WTC11 (cell line): ENCODE measurements around the gene KCNK15. TPM values are rescaled to one million over a fixed set of nuclear protein-coding genes. Genes with fewer than 3 reads are reported as not detected.
A peak's percentile ranks its signal among the peaks of the same experiment; 100 is the strongest.

Experiments
- ATAC-seq: fragments of 200-7000 bp; cut with Tn5 transposase; 2 replicates; pipeline ENCODE4 v1.10.0; 2021; ENCODE audit warnings: mild to moderate bottlenecking, moderate library complexity
- CTCF ChIA-PET: fragments of 300-600 bp; sonication (Branson Sonifier 250); formaldehyde crosslinking; loops from one replicate; lab custom pipeline; 2021; ENCODE audit warnings: antibody characterized with exemption; lab: Charles Lee
- POLR2A ChIA-PET: fragments of 350-600 bp; sonication (Branson Sonifier 250); formaldehyde crosslinking; loops from one replicate; lab custom pipeline; 2021; ENCODE audit warnings: antibody characterized with exemption; lab: Charles Lee
- DNase-seq: peaks from one replicate; pipeline ENCODE4 v3.0.0; 2021; ENCODE audit warnings: low spot score
- H3K27ac Mint-ChIP-seq: 2 replicates; pipeline ENCODE4 v1.8.0; 2021; ENCODE audit warnings: mixed read lengths
- H3K27me3 Mint-ChIP-seq: 2 replicates; pipeline ENCODE4 v1.8.0; 2021; ENCODE audit warnings: low read depth, mild to moderate bottlenecking, moderate library complexity, mixed read lengths
- H3K36me3 Mint-ChIP-seq: 2 replicates; pipeline ENCODE4 v1.8.0; 2021; ENCODE audit warnings: mixed read lengths
- H3K4me1 Mint-ChIP-seq: 2 replicates; pipeline ENCODE4 v1.8.0; 2022; ENCODE audit warnings: mixed read lengths
- H3K4me3 Mint-ChIP-seq: 2 replicates; pipeline ENCODE4 v1.8.0; 2021; ENCODE audit warnings: mild to moderate bottlenecking, moderate library complexity, mixed read lengths
- H3K9me3 Mint-ChIP-seq: 2 replicates; pipeline ENCODE4 v1.8.0; 2021; ENCODE audit warnings: mixed read lengths
- ARID4B ChIP-seq: sonication (generic); formaldehyde crosslinking; IDR thresholded peaks from 2 replicates; pipeline ENCODE4 v1.8.0; 2023; ENCODE audit warnings: missing genetic modification reagents, mild to moderate bottlenecking, borderline replicate concordance
- ATF1 ChIP-seq: sonication (generic); formaldehyde crosslinking; IDR thresholded peaks from 2 replicates; pipeline ENCODE4 v1.8.1; 2023; ENCODE audit warnings: mild to moderate bottlenecking, moderate library complexity, missing genetic modification reagents
- ATF2 ChIP-seq: sonication (generic); formaldehyde crosslinking; IDR thresholded peaks from 2 replicates; pipeline ENCODE4 v1.8.1; 2022; ENCODE audit warnings: low read depth, missing genetic modification reagents, borderline replicate concordance
- CBFB ChIP-seq: sonication (generic); formaldehyde crosslinking; IDR thresholded peaks from 2 replicates; pipeline ENCODE4 v1.8.1; 2022; ENCODE audit warnings: mild to moderate bottlenecking, low read depth, missing genetic modification reagents
- E2F5 ChIP-seq: sonication (generic); formaldehyde crosslinking; IDR thresholded peaks from 2 replicates; pipeline ENCODE4 v1.8.1; 2022; ENCODE audit warnings: mild to moderate bottlenecking, moderate library complexity, missing genetic modification reagents
- ERG ChIP-seq: fragments of 250-450 bp; sonication (Bioruptor Pico); IDR thresholded peaks from 2 replicates; pipeline ENCODE4 v1.8.0; 2021; ENCODE audit warnings: mild to moderate bottlenecking
- NFYB ChIP-seq: sonication (generic); formaldehyde crosslinking; conservative IDR thresholded peaks from 2 replicates; pipeline ENCODE4 v1.8.0; 2022; ENCODE audit warnings: low read depth, missing genetic modification reagents
- NR3C1 ChIP-seq: sonication (generic); formaldehyde crosslinking; conservative IDR thresholded peaks from 2 replicates; pipeline ENCODE4 v1.8.1; 2023; ENCODE audit warnings: low read depth, mild to moderate bottlenecking, missing genetic modification reagents
- ZNF219 ChIP-seq: sonication (generic); formaldehyde crosslinking; IDR thresholded peaks from 2 replicates; pipeline ENCODE4 v1.8.0; 2023; ENCODE audit warnings: missing genetic modification reagents, mild to moderate bottlenecking, borderline replicate concordance
- ZNF263 ChIP-seq: sonication (generic); formaldehyde crosslinking; IDR thresholded peaks from 2 replicates; pipeline ENCODE4 v1.8.1; 2022; ENCODE audit warnings: low read depth, mild to moderate bottlenecking, moderate library complexity, missing genetic modification reagents
- ZNF423 ChIP-seq: fragments of 250-450 bp; sonication (Bioruptor Pico); IDR thresholded peaks from 2 replicates; pipeline ENCODE4 v2.1.2; 2022; ENCODE audit warnings: mild to moderate bottlenecking, moderate library complexity
- total RNA-seq: library from RNA; stranded (reverse); gene quantifications from 3 replicates; pipeline ENCODE4 v1.2.3, GENCODE V29; 2021
- TF ChIP-seq, protein P1 (sequence below): fragments of 200-600 bp; IDR thresholded peaks from 2 replicates; pipeline ENCODE4 v1.8.0; 2022; ENCODE audit warnings: antibody characterized with exemption
- TF ChIP-seq, protein P2 (sequence below): sonication (generic); formaldehyde crosslinking; IDR thresholded peaks from 2 replicates; pipeline ENCODE4 v1.8.0; 2022; ENCODE audit warnings: missing genetic modification reagents
- TF ChIP-seq, protein P3 (sequence below): sonication (generic); formaldehyde crosslinking; IDR thresholded peaks from 2 replicates; pipeline ENCODE4 v1.8.1; 2022; ENCODE audit warnings: missing genetic modification reagents, borderline replicate concordance

KCNK15 gene
- total RNA-seq, 1 experiment from 2014 or later, result 0.24 TPM

DNA sequence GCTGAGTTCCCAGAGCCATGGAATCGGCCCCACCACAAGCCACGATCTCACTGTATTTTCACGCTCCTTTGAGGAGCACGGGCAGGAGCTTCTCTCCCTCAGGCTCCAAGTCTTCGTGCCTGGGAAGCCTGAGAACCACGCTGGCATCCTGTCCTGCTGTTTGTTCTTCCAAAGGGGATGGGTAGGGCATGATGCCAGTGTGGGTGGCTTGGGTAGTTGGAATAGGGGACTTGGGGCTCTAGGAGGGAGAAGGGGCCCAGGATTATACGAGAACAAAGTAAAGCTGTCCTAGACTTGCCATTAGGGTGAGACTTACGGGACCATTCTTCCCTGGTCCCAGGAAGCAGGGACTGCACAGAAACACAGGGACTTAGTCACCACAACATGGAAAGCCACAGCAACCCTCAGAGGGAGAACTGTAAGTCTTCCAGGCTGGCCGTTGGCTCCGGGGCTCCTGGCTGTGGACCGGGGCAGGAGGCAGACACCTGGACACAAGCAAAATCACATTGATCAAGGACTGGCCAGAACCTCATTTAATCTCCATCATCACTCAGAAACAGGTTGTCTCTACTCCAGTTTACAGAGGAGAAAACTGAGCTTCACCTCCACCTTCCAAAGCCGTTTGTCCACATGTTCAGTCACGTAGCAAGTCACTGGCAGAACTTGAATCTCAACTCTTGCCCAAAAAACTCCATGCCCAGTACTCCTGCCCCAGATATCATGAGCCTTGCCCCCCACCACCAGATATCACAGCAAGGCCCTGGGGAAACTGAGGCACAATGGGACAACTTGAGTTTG, 29.2 kb upstream of the KCNK15 start:
- H3K27me3 Mint-ChIP-seq, result no peaks in the 10 kb centered on the region
- no peaks in the 10 kb centered on the region for H3K9me3 Mint-ChIP-seq
- ATAC-seq, result no peak
- CTCF ChIA-PET, result interaction anchor here (1.2 to 3.8 kb wide), 3 partner anchors 15 to 32 kb away, joined by 8 to 26 read pairs (median 24); no protein-coding TSS in a partner anchor
- H3K36me3 Mint-ChIP-seq, result no peaks in the 10 kb centered on the region
- no peak overlapping the region for H3K4me3 Mint-ChIP-seq
- no peak for TF ChIP-seq ARID4B (CRISPR knock-in tag)
- no peak for TF ChIP-seq NR3C1
- TF ChIP-seq NFYB (CRISPR knock-in tag), result no peak
- TF ChIP-seq CBFB (CRISPR knock-in tag), result no peak
- no peak for TF ChIP-seq E2F5 (CRISPR knock-in tag)
- TF ChIP-seq ATF2 (CRISPR knock-in tag), result no peak
- TF ChIP-seq ZNF263 (CRISPR knock-in tag), result no peak
- no peak for TF ChIP-seq ERG (CRISPR knock-in tag)
- no peak for TF ChIP-seq ATF1 (CRISPR knock-in tag)
- TF ChIP-seq ZNF219 (CRISPR knock-in tag), result no peak
- no peak for DNase-seq
- POLR2A ChIA-PET, result no interaction called here
- no peaks in the 10 kb centered on the region for H3K4me1 Mint-ChIP-seq
- no peak overlapping the region for H3K27ac Mint-ChIP-seq

DNA sequence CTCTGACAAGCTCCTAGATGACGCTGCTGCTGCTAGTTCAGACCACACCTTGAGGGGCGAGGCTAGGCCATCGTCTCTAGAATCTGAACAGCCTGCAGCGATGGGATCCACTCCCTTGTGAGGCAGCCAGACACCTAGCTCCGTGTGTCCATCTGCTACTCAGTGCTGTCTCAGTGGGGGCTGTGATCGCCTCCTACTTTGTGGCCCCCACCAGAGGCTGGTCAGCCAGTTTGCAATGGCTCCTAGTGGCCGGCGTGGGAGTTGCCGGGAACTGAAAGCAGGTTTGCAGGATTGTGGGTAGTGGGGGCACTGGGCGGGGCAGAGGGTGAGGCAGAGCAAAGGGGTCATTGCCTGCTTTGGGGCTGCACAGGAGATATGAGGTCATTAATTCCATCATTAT, 27.7 kb upstream of the KCNK15 start:
- DNase-seq (peak; percentile 68), ATAC-seq (peak; percentile 86)
- no peaks in the 10 kb centered on the region for H3K9me3 Mint-ChIP-seq
- TF ChIP-seq, protein P1, sequence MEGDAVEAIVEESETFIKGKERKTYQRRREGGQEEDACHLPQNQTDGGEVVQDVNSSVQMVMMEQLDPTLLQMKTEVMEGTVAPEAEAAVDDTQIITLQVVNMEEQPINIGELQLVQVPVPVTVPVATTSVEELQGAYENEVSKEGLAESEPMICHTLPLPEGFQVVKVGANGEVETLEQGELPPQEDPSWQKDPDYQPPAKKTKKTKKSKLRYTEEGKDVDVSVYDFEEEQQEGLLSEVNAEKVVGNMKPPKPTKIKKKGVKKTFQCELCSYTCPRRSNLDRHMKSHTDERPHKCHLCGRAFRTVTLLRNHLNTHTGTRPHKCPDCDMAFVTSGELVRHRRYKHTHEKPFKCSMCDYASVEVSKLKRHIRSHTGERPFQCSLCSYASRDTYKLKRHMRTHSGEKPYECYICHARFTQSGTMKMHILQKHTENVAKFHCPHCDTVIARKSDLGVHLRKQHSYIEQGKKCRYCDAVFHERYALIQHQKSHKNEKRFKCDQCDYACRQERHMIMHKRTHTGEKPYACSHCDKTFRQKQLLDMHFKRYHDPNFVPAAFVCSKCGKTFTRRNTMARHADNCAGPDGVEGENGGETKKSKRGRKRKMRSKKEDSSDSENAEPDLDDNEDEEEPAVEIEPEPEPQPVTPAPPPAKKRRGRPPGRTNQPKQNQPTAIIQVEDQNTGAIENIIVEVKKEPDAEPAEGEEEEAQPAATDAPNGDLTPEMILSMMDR, result 0 out of 2 replicates have a peak, but pooled peaks have one; percentile 22
- TF ChIP-seq ZNF423 (CRISPR knock-in tag), result no peak
- TF ChIP-seq, protein P2, sequence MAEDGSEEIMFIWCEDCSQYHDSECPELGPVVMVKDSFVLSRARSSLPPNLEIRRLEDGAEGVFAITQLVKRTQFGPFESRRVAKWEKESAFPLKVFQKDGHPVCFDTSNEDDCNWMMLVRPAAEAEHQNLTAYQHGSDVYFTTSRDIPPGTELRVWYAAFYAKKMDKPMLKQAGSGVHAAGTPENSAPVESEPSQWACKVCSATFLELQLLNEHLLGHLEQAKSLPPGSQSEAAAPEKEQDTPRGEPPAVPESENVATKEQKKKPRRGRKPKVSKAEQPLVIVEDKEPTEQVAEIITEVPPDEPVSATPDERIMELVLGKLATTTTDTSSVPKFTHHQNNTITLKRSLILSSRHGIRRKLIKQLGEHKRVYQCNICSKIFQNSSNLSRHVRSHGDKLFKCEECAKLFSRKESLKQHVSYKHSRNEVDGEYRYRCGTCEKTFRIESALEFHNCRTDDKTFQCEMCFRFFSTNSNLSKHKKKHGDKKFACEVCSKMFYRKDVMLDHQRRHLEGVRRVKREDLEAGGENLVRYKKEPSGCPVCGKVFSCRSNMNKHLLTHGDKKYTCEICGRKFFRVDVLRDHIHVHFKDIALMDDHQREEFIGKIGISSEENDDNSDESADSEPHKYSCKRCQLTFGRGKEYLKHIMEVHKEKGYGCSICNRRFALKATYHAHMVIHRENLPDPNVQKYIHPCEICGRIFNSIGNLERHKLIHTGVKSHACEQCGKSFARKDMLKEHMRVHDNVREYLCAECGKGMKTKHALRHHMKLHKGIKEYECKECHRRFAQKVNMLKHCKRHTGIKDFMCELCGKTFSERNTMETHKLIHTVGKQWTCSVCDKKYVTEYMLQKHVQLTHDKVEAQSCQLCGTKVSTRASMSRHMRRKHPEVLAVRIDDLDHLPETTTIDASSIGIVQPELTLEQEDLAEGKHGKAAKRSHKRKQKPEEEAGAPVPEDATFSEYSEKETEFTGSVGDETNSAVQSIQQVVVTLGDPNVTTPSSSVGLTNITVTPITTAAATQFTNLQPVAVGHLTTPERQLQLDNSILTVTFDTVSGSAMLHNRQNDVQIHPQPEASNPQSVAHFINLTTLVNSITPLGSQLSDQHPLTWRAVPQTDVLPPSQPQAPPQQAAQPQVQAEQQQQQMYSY (CRISPR knock-in tag), result no peak
- TF ChIP-seq, protein P3, sequence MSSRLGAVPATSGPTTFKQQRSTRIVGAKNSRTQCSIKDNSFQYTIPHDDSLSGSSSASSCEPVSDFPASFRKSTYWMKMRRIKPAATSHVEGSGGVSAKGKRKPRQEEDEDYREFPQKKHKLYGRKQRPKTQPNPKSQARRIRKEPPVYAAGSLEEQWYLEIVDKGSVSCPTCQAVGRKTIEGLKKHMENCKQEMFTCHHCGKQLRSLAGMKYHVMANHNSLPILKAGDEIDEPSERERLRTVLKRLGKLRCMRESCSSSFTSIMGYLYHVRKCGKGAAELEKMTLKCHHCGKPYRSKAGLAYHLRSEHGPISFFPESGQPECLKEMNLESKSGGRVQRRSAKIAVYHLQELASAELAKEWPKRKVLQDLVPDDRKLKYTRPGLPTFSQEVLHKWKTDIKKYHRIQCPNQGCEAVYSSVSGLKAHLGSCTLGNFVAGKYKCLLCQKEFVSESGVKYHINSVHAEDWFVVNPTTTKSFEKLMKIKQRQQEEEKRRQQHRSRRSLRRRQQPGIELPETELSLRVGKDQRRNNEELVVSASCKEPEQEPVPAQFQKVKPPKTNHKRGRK, result no peak
- ChIA-PET POLR2A (interaction anchor here (0.6 to 1.1 kb wide), 2 partner anchors 67 to 167 kb away, joined by 3 read pairs; partner anchors contain the start of gene YWHAB), CTCF (interaction anchor here (0.7 to 3.8 kb wide), 13 partner anchors 12 to 242 kb away, joined by 3 to 26 read pairs (median 5); partner anchors contain the start of gene TOMM34)
- H3K36me3 Mint-ChIP-seq, result no peaks in the 10 kb centered on the region
- H3K27ac Mint-ChIP-seq, result no peak overlapping the region
- H3K27me3 Mint-ChIP-seq, result no peaks in the 10 kb centered on the region
- H3K4me1 Mint-ChIP-seq, result no peaks in the 10 kb centered on the region
- no peak overlapping the region for H3K4me3 Mint-ChIP-seq
